ENCODE measurements around the gene FKBP6.

FKBP6 gene

DNA sequence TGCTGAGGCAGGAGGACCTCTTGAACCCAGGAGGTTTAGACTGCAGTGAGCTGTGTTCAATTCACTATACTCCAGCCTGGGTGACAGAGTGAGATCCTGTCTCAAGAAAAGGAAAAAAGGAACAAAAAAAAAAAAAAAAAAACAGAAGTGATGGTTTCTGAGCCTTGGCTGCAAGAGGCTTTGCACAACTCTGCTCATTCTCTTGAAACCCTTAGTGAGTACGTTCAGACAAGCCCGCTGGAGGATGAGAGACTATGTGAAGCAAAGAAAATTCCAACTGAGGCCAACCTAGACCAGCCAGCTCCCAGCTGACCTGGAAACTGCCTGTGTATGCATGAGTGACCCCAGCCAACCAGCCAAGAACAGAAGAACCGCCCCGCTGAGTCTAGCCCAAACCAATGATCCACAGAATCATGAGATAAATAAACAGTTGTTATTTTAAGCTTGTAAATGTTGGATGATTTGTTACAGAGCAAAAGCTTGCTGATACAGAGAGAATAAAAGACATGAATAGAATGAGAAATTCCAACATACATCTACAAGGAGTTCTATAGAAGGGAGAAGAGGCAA is 55.1 kb downstream of the FKBP6 start:
- H3K27me3 ChIP-seq (replicated peaks; ENCODE audit: control insufficient read depth, insufficient read depth, low read length), result no peaks in the 10 kb centered on the region
- no peak for DNase-seq (ENCODE audit: extremely low read depth, insufficient read length)
- no peak overlapping the region for H3K4me3 ChIP-seq (replicated peaks; ENCODE audit: low read depth, low read length)
- no peaks in the 10 kb centered on the region for H3K36me3 ChIP-seq (ENCODE audit: control insufficient read depth, insufficient read depth, low read length)
- TF ChIP-seq, protein P1, sequence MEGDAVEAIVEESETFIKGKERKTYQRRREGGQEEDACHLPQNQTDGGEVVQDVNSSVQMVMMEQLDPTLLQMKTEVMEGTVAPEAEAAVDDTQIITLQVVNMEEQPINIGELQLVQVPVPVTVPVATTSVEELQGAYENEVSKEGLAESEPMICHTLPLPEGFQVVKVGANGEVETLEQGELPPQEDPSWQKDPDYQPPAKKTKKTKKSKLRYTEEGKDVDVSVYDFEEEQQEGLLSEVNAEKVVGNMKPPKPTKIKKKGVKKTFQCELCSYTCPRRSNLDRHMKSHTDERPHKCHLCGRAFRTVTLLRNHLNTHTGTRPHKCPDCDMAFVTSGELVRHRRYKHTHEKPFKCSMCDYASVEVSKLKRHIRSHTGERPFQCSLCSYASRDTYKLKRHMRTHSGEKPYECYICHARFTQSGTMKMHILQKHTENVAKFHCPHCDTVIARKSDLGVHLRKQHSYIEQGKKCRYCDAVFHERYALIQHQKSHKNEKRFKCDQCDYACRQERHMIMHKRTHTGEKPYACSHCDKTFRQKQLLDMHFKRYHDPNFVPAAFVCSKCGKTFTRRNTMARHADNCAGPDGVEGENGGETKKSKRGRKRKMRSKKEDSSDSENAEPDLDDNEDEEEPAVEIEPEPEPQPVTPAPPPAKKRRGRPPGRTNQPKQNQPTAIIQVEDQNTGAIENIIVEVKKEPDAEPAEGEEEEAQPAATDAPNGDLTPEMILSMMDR (IDR thresholded peaks at IDR 0.05; ENCODE audit: insufficient read depth, low read length, poor library complexity, severe bottlenecking), result no peak

DNA sequence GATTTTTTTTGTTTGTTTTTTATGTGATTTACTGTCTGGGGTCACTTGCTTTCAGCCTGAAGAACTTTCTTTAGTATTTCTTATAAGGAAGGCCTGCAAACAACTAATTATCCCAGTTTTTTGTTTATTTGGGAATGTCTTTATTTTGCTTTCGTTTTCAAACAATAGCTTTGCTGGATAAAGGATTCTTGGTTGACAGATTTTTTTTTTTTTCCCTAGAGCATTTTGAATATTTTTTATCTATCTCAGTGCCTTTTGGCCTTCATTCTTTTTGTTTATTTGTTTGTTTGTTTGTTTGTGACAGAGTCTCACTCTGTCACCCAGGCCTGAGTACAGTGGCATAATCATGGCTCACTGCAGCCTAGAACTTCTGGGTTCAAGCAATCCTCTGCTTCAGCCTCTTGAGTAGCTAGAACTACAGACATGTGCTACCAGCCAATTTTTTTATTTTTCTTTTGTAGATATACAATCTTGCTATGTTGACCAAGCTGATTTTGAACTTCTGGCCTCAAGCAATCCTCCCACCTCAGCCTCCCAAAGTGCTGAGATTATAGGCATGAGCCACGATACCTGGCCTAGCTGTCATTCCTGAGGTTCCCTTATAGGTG is 59.4 kb downstream of the FKBP6 start:
- no peaks in the 10 kb centered on the region; the same call in 1 of the 2 replicates for H3K27me3 ChIP-seq (replicated peaks; ENCODE audit: control insufficient read depth, insufficient read depth, low read length)
- H3K36me3 ChIP-seq (ENCODE audit: control insufficient read depth, insufficient read depth, low read length), result no peaks in the 10 kb centered on the region
- TF ChIP-seq, protein P1 (IDR thresholded peaks at IDR 0.05; ENCODE audit: insufficient read depth, low read length, poor library complexity, severe bottlenecking), result no peak
- DNase-seq (ENCODE audit: extremely low read depth, insufficient read length), result no peak
- H3K4me3 ChIP-seq (replicated peaks; ENCODE audit: low read depth, low read length), result no peak overlapping the region

DNA sequence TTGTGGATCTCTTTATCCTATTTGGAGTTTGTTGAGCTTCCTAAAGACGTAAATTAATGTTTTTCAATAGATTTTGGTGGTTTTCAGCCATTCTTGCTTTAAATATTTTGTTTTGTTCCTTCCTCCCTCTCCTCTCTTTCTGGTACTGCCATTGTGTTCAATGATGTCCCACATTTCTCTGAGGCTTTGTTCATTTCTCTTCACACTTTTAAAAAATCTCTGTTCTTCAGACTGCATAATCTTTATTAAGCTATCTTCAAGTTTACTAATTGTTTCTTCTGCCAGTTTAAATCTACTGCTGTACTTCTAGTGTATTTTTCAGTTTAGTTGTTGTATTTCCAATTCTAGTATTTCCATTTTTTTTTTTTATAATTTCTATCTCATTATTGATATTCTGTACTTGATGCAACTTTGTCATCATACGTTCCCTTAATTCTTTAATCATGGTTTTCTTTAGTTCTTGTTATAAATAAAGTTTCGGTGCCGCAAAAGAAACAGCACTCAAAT is 60.0 kb downstream of the FKBP6 start:
- H3K4me3 ChIP-seq (replicated peaks; ENCODE audit: low read depth, low read length), result no peak overlapping the region
- no peaks in the 10 kb centered on the region for H3K36me3 ChIP-seq (ENCODE audit: control insufficient read depth, insufficient read depth, low read length)
- no peaks in the 10 kb centered on the region; the same call in 1 of the 2 replicates for H3K27me3 ChIP-seq (replicated peaks; ENCODE audit: control insufficient read depth, insufficient read depth, low read length)
- DNase-seq (ENCODE audit: extremely low read depth, insufficient read length), result no peak
- TF ChIP-seq, protein P1 (IDR thresholded peaks at IDR 0.05; ENCODE audit: insufficient read depth, low read length, poor library complexity, severe bottlenecking), result no peak

DNA sequence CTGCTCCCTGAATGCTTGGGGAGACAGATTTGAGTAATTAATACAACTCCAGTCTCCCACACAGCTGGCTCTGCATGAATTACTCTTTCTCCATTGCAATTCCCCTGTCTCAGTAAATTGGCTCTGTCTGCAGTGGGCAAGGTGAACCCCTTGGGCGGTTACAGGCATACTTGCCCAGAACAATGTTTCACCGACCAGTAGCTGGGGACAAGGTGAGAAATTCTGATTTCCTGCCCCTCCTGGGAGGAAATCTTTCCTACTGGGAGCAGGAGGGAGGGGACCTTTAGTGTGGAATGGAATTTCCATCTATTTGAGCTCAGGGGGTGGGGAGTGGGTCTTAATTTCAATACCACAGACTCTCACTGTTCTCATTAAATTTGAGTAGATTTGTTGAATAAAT is 63.4 kb downstream of the FKBP6 start:
- DNase-seq (ENCODE audit: extremely low read depth, insufficient read length), result no peak
- TF ChIP-seq, protein P1 (IDR thresholded peaks at IDR 0.05; ENCODE audit: insufficient read depth, low read length, poor library complexity, severe bottlenecking), result no peak

DNA sequence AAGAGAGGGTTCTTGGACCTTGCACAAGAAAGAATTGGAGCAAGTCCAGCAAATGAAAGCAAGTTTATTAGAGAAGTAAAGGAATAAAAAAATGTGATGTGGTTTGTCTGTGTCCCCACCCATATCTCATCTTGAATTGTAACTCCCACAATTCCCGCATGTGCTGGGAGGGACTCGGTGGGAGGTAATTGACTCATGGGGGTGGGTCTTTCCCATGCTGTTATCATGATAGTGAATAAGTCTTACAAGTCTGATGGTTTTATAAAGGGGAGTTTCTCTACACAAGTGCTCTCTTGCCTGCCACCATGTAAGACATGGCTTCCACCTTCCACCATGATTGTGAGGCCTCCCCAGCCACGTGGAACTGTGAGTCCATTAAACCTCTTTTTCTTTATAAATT is 66.5 kb downstream of the FKBP6 start:
- no peaks in the 10 kb centered on the region; the same call in none of the 2 replicates for H3K27me3 ChIP-seq (replicated peaks; ENCODE audit: control insufficient read depth, insufficient read depth, low read length)
- TF ChIP-seq, protein P1 (IDR thresholded peaks at IDR 0.05; ENCODE audit: insufficient read depth, low read length, poor library complexity, severe bottlenecking), result no peak
- no peak for DNase-seq (ENCODE audit: extremely low read depth, insufficient read length)
- no peak overlapping the region for H3K4me3 ChIP-seq (replicated peaks; ENCODE audit: low read depth, low read length)
- no peaks in the 10 kb centered on the region for H3K36me3 ChIP-seq (ENCODE audit: control insufficient read depth, insufficient read depth, low read length)

More for the DNA sequence above, 63.4 kb downstream of the FKBP6 start:
- Histone ChIP-seq H3K36me3 (ENCODE audit: control insufficient read depth, insufficient read depth, low read length) (no peaks in the 10 kb centered on the region), H3K27me3 (replicated peaks; ENCODE audit: control insufficient read depth, insufficient read depth, low read length) (no peaks in the 10 kb centered on the region; the same call in 1 of the 2 replicates), H3K4me3 (replicated peaks; ENCODE audit: low read depth, low read length) (no peak overlapping the region)

Measured in GM06990 (cell line).